GM12878 (cell line): Measurements from ENCODE around the gene MAML3. TPM values are rescaled to one million over a fixed set of nuclear protein-coding genes. Genes with fewer than 3 reads are reported as not detected.

ENCODE experiments used
- ATAC-seq: fragments of 200-7000 bp; cut with Tn5 transposase; 3 replicates; pipeline ENCODE4 v1.9.1; 2020; ENCODE audit warnings: mild to moderate bottlenecking, moderate library complexity
- BruUV-seq: library from RNA; stranded (reverse); fragments of 400-500 nt; replicated peaks from 2 replicates; lab custom pipeline; 2021; lab: Mats Ljungman, UMichigan
- CTCF ChIA-PET: fragments of 300-600 bp; sonication (Branson Sonifier 250); formaldehyde crosslinking; extraction: SDS; loops from one replicate; lab custom pipeline; 2021; ENCODE audit warnings: inconsistent platforms; lab: Yijun Ruan, JAX
- POLR2A ChIA-PET: fragments of 350-600 bp; formaldehyde crosslinking; extraction: SDS; loops from one replicate; lab custom pipeline; 2021; ENCODE audit warnings: inconsistent platforms; lab: Charles Lee
- RAD21 ChIA-PET: fragments of 300-600 bp; sonication (Branson Sonifier 250); formaldehyde crosslinking; loops from one replicate; lab custom pipeline; 2023; ENCODE audit warnings: antibody characterized with exemption; ENCODE audit not compliant: unreplicated experiment; lab: Charles Lee
- SMC1A ChIA-PET: fragments of 300-600 bp; sonication (Branson Sonifier 250); formaldehyde crosslinking; loops from one replicate; lab custom pipeline; 2023; ENCODE audit not compliant: unreplicated experiment, uncharacterized antibody; lab: Charles Lee
- DNase-seq: peaks from one replicate; pipeline ENCODE4 v3.0.0-alpha.2; 2011; ENCODE audit warnings: low read depth, low spot score
- FAIRE-seq: peaks from 3 replicates; lab custom pipeline; 2011; peaks lifted over from hg19 to GRCh38; lab: Jason Lieb, UNC
- H2AFZ ChIP-seq: 2 replicates; pipeline ENCODE4 v1.6.0; 2011; ENCODE audit warnings: low read depth, low read length, control low read depth; ENCODE audit not compliant: control insufficient read depth
- H3K27ac ChIP-seq: 2 replicates; pipeline ENCODE4 v1.5.1; 2011; ENCODE audit warnings: control low read depth; ENCODE audit not compliant: control insufficient read depth, insufficient read depth
- H3K27me3 ChIP-seq, 2 experiments: replicated peaks in 1 of 2; 2 replicates each; pipeline versions ENCODE4 v1.6.0 to v1.6.1; 2011; ENCODE audit warnings: low read length in 1 of 2; ENCODE audit not compliant: control insufficient read depth in 2 of 2, insufficient read depth in 2 of 2
- H3K36me3 ChIP-seq, 2 experiments: 2 replicates each; pipeline ENCODE4 v1.5.1; 2011; ENCODE audit warnings: low read length in 1 of 2; ENCODE audit not compliant: control insufficient read depth in 2 of 2, insufficient read depth in 2 of 2
- H3K4me1 ChIP-seq: 2 replicates; pipeline ENCODE4 v1.6.1; 2011; ENCODE audit warnings: mild to moderate bottlenecking, low read length, moderate library complexity, mixed read lengths; ENCODE audit not compliant: control insufficient read depth, insufficient read depth
- H3K4me2 ChIP-seq: 2 replicates; pipeline ENCODE4 v1.6.0; 2011; ENCODE audit warnings: control low read depth; ENCODE audit not compliant: control insufficient read depth, insufficient read depth
- H3K4me3 ChIP-seq: fragments of 200-600 bp; sonication (generic); 2 replicates; pipeline ENCODE4 v1.5.1; 2016
- H3K79me2 ChIP-seq: 2 replicates; pipeline ENCODE4 v1.6.0; 2011; ENCODE audit warnings: low read length; ENCODE audit not compliant: control insufficient read depth, insufficient read depth
- H3K9ac ChIP-seq: 2 replicates; pipeline ENCODE4 v1.8.0; 2011; ENCODE audit warnings: low read length, control low read depth, mixed read lengths; ENCODE audit not compliant: control insufficient read depth, insufficient read depth
- H3K9me3 ChIP-seq: replicated peaks from 3 replicates; pipeline ENCODE4 v1.5.1; 2011; ENCODE audit warnings: mild to moderate bottlenecking, low read length; ENCODE audit not compliant: control insufficient read depth, insufficient read depth
- H4K20me1 ChIP-seq: 2 replicates; pipeline ENCODE4 v1.6.0; 2011; ENCODE audit not compliant: control insufficient read depth, insufficient read depth
- BCL11A ChIP-seq: IDR thresholded peaks from 2 replicates; pipeline ENCODE4 v1.6.1; 2011; ENCODE audit warnings: low read depth, low read length
- GATAD2B ChIP-seq: fragments of 450-650 bp; conservative IDR thresholded peaks from 2 replicates; pipeline ENCODE4 v1.6.1; 2017; ENCODE audit warnings: low read depth, mild to moderate bottlenecking, moderate library complexity
- HDAC2 ChIP-seq: fragments of 200-600 bp; sonication (generic); IDR thresholded peaks from 2 replicates; pipeline ENCODE4 v1.6.1; 2017
- HDGF ChIP-seq: fragments of 450-650 bp; IDR thresholded peaks from 2 replicates; pipeline ENCODE4 v1.6.1; 2016; ENCODE audit warnings: antibody characterized with exemption
- STAT1 ChIP-seq: fragments of 450-650 bp; conservative IDR thresholded peaks from 2 replicates; pipeline ENCODE4 v1.6.1; 2014; ENCODE audit warnings: antibody characterized with exemption, mild to moderate bottlenecking
- ZNF622 ChIP-seq: fragments of 450-650 bp; IDR thresholded peaks from 2 replicates; pipeline ENCODE4 v1.6.1; 2017; ENCODE audit warnings: mild to moderate bottlenecking, inconsistent platforms
- WGBS: methylation state at CpG from one replicate; pipeline ENCODE4 v1.1.6; 2016; ENCODE audit warnings: low lambda C conversion rate; ENCODE audit not compliant: insufficient replicate concordance, insufficient coverage; ENCODE audit errors: missing lambda C conversion rate; 5-methylcytosine and 5-hydroxymethylcytosine counted together
- in situ Hi-C: fragments of 300-500 bp; cut with MboI; formaldehyde crosslinking; loops from 9 replicates; pipeline ENCODE4 v1.14.3; 2018; ENCODE audit warnings: mixed read lengths
- intact Hi-C: fragments of 100-400 bp; cut with micrococcal nuclease; formaldehyde crosslinking; loops from one replicate; pipeline ENCODE4 v1.14.2; 2022; ENCODE audit not compliant: unreplicated experiment
- polyA plus RNA-seq, 11 experiments: library from polyadenylated mRNA; depleted of rRNA in 4 of 11; unstranded in 6 of 11; stranded (reverse) in 5 of 11; fragments of >200 nt; fragmentation: Nextera tagmentation in 4 of 11; fragmentation: Illumina TruSeq in 1 of 11; extraction: Ambion mirVana in 4 of 11; extraction: Trizol in 1 of 11; gene quantifications; 1 replicate in 1 of 11; 2 replicates in 10 of 11; pipeline versions ENCODE4 v1.2.1 to v1.2.3, GENCODE V29; 2011 to 2016; ENCODE audit warnings: inconsistent platforms in 2 of 11, missing spikeins in 2 of 11, low read depth in 1 of 11
- total RNA-seq, 4 experiments: library from RNA; depleted of rRNA in 3 of 4; stranded (reverse); fragments of >200 nt in 3 of 4; fragmentation: Illumina TruSeq in 1 of 4; extraction: Trizol in 1 of 4; gene quantifications; 2 replicates each; pipeline versions ENCODE4 v1.2.1 to v1.2.3, GENCODE V29; 2013 to 2021
- TF ChIP-seq, protein P1 (sequence below): IDR thresholded peaks from 2 replicates; pipeline ENCODE4 v1.6.1; 2011; ENCODE audit warnings: low read depth, mild to moderate bottlenecking, low read length, moderate library complexity, borderline replicate concordance; ENCODE audit errors: extremely low read depth

Gene MAML3
- total and polyA plus RNA-seq, 10 of the 15 experiments (the other 5 are each of a cell fraction or from before 2014, with no cell fraction given) = under 0.01 to 0.53 (median 0.06) TPM; not detected in 2

DNA sequence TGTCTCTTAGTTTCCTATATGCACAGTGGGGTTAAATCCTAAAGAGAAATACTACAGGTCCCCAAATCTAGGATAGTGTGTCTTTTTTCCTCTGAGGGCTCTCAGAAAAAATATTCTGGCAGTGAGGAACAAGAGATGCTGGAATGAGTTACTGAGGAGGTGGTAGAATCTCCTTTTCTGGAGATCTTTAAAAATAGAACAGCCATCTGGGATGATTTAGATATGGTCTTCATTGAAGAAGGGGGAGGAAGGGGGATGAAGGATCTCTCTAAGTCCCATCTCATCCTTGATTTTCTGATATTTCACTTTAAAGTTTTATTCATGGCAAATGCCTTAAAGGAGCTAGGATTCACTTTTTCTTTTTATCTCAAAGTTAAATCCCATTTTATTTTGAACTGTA lies 235.0 kb downstream of the MAML3 start (continued):
- TF ChIP-seq, protein P1, sequence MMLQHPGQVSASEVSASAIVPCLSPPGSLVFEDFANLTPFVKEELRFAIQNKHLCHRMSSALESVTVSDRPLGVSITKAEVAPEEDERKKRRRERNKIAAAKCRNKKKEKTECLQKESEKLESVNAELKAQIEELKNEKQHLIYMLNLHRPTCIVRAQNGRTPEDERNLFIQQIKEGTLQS = no peak
- TF ChIP-seq GATAD2B (no peak), HDAC2 (no peak), ZNF622 (no peak)
- TF ChIP-seq, all 136 proteins: peak for 0

DNA sequence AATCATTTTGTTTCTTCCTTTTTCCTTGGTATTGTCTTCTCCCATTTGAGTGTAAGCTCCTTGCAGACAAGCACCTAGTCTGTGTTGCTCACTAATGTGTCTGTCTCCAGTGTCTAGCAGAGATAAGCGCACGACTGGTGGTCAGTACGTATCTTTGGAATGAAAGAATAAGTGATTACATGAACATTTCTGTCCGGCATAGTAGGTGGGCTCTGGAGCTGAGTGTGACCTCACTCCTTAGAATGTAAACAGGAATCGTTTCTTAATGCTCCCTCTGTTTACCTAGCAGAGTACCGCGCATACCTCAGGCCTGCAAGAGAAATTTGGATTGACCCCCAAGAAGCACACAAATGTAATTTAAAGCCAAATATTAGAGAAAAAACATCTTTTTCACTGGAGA lies 235.4 kb downstream of the MAML3 start:
- no peak overlapping the region for H3K4me3 ChIP-seq
- no peaks in the 10 kb centered on the region for H3K36me3 ChIP-seq
- no peak for DNase-seq
- no peaks in the 10 kb centered on the region for H3K9me3 ChIP-seq
- RAD21 ChIA-PET = no interaction called here
- 71% methylated on average over 7 of the region's 7 CpGs for WGBS
- H3K4me2 ChIP-seq = no peak overlapping the region
- no peaks in the 10 kb centered on the region for H3K4me1 ChIP-seq
- in situ Hi-C loops = no loop called here
- POLR2A ChIA-PET = no interaction called here
- H3K27ac ChIP-seq = no peak overlapping the region
- SMC1A ChIA-PET = interaction anchor here (0.6 kb wide), 1 partner anchor 56 kb away, joined by 3 read pairs; no protein-coding TSS in a partner anchor
- no peak for ATAC-seq
- peaks cover 3 to 5% of the 10 kb centered on the region in 2 experiments; a peak in 3 of 4 replicates for H3K27me3 ChIP-seq
- no peak overlapping the region for H3K9ac ChIP-seq
- CTCF ChIA-PET = no interaction called here
- H2AFZ ChIP-seq = no peak overlapping the region
- H4K20me1 ChIP-seq = no peaks in the 10 kb centered on the region
- TF ChIP-seq BCL11A (no peak), STAT1 (no peak), HDGF (no peak)
- no peaks in the 10 kb centered on the region for H3K79me2 ChIP-seq
- intact Hi-C loops = no loop called here
- FAIRE-seq = no peak
- BruUV-seq = no TSS peak

DNA sequence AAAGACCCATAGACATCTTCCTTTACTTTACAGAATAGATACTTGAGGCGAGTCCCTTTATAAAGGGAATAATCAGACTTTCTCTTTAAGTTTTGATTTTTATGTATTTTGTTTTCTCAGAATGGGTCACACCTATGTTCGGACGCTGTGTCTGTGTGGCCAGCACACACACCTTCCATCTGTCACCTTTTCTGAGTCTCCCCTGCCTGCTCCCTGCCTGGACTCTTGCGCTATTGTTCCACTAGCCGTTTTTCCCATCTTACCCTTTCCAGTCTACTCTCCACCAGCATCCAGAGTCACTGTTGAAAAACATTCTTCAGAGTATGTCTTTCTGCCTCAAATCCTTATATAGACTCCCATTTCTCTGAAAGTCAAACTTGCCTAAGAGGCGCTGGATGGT lies 236.1 kb downstream of the MAML3 start:
- no peaks in the 10 kb centered on the region for H3K9me3 ChIP-seq
- no peaks in the 10 kb centered on the region for H4K20me1 ChIP-seq
- no peaks in the 10 kb centered on the region for H3K36me3 ChIP-seq
- DNase-seq = no peak
- no peaks in the 10 kb centered on the region for H3K79me2 ChIP-seq
- 45% methylated on average over 6 of the region's 6 CpGs for WGBS
- intact Hi-C loops (no loop called here), in situ Hi-C loops (no loop called here)
- SMC1A ChIA-PET = no interaction called here
- ATAC-seq = no peak
- H3K4me2 ChIP-seq = no peak overlapping the region
- H3K4me3 ChIP-seq = no peak overlapping the region
- no TSS peak for BruUV-seq
- RAD21 ChIA-PET = no interaction called here
- H2AFZ ChIP-seq = no peak overlapping the region
- CTCF ChIA-PET = no interaction called here
- FAIRE-seq = no peak
- no peak overlapping the region for H3K27ac ChIP-seq
- POLR2A ChIA-PET = no interaction called here
- no peak for TF ChIP-seq ZNF622
- peaks cover 3 to 5% of the 10 kb centered on the region in 2 experiments; a peak in 3 of 4 replicates for H3K27me3 ChIP-seq
- H3K4me1 ChIP-seq = no peaks in the 10 kb centered on the region
- no peak overlapping the region for H3K9ac ChIP-seq
